ENCODE results near the gene LCLAT1.
"Not testable (repeated sequence)": the region's sequence is repeated elsewhere in the genome, so short reads cannot be mapped to it uniquely, and the experiment has no call there.

The LCLAT1 gene

DNA sequence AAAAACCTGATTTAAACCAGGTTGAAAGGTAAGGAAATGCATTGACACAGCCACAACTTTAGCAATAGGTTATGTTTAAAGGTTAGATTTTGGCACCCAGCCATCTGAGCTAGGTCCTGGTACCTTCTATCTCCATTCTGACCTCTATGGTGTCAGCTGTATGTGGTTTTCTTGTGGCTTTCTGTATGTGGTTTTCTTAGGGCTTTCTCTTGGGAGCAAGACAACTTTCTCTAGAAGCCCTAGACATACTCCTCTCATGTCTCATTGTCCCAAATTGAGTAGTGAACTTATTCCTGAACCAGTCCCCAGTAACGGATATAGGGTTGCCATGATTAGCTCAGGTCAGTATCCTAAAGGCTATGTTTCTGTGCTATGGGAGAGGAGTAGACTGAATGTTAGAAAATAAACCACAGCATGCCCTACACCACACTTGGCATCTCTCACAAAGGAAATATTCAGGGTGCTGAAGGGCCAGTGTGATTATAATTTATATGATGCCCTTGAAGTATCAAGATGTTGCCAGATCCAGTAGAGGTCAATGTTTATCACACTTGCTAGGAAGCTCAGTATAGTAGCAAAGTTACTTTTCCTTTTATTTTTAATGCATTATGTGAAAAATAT, 184.1 kb downstream of the LCLAT1 start:
- no peak overlapping the region for H3K4me3 ChIP-seq (ENCODE audit: low read depth in 1 of 2, low read length in 1 of 2)
- peaks cover 5 to 6% of the 10 kb centered on the region in 2 experiments for H3K4me1 ChIP-seq (ENCODE audit: control insufficient read depth in 1 of 2, insufficient read depth in 1 of 2, low read depth in 1 of 2, low read length in 1 of 2)
- no peaks in the 10 kb centered on the region for H3K36me3 ChIP-seq
- H3K9me3 ChIP-seq: no peaks in the 10 kb centered on the region
- TF ChIP-seq, protein P1, sequence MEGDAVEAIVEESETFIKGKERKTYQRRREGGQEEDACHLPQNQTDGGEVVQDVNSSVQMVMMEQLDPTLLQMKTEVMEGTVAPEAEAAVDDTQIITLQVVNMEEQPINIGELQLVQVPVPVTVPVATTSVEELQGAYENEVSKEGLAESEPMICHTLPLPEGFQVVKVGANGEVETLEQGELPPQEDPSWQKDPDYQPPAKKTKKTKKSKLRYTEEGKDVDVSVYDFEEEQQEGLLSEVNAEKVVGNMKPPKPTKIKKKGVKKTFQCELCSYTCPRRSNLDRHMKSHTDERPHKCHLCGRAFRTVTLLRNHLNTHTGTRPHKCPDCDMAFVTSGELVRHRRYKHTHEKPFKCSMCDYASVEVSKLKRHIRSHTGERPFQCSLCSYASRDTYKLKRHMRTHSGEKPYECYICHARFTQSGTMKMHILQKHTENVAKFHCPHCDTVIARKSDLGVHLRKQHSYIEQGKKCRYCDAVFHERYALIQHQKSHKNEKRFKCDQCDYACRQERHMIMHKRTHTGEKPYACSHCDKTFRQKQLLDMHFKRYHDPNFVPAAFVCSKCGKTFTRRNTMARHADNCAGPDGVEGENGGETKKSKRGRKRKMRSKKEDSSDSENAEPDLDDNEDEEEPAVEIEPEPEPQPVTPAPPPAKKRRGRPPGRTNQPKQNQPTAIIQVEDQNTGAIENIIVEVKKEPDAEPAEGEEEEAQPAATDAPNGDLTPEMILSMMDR (IDR thresholded peaks at IDR 0.05): no peak
- no peak overlapping the region for H3K27ac ChIP-seq
- H3K27me3 ChIP-seq: no peaks in the 10 kb centered on the region

GRCh38 chr2:30633039-30633438, 186.0 kb downstream of the LCLAT1 start:
- Histone ChIP-seq H3K36me3 (no peaks in the 10 kb centered on the region), H3K4me1 (ENCODE audit: control insufficient read depth in 1 of 2, insufficient read depth in 1 of 2, low read depth in 1 of 2, low read length in 1 of 2) (peaks cover 18 to 25% of the 10 kb centered on the region in 2 experiments), H3K9me3 (no peaks in the 10 kb centered on the region), H3K4me3 (ENCODE audit: low read depth in 1 of 2, low read length in 1 of 2) (no peak overlapping the region), H3K27me3 (no peaks in the 10 kb centered on the region), H3K27ac (no peak overlapping the region)
- TF ChIP-seq, protein P1 (IDR thresholded peaks at IDR 0.05): no peak

- Histone ChIP-seq H3K4me3 (ENCODE audit: low read depth in 1 of 2, low read length in 1 of 2) (peak overlapping the region in 1 of 2 experiments; percentile 21), H3K9me3 (no peaks in the 10 kb centered on the region), H3K27ac (peak overlapping the region; percentile 79), H3K27me3 (no peaks in the 10 kb centered on the region), H3K36me3 (no peaks in the 10 kb centered on the region), H3K4me1 (ENCODE audit: control insufficient read depth in 1 of 2, insufficient read depth in 1 of 2, low read depth in 1 of 2, low read length in 1 of 2) (peaks cover 24 to 31% of the 10 kb centered on the region in 2 experiments)
- TF ChIP-seq, protein P1 (IDR thresholded peaks at IDR 0.05): no peak
Measured at GRCh38 chr2:30636311-30636710, 189.3 kb downstream of the LCLAT1 start.

GRCh38 chr2:30639836-30640235, 192.8 kb downstream of the LCLAT1 start:
- Histone ChIP-seq H3K36me3 (no peaks in the 10 kb centered on the region), H3K4me1 (ENCODE audit: control insufficient read depth in 1 of 2, insufficient read depth in 1 of 2, low read depth in 1 of 2, low read length in 1 of 2) (peaks cover 33 to 44% of the 10 kb centered on the region in 2 experiments), H3K27me3 (no peaks in the 10 kb centered on the region), H3K9me3 (no peaks in the 10 kb centered on the region), H3K4me3 (ENCODE audit: low read depth in 1 of 2, low read length in 1 of 2) (no peak overlapping the region), H3K27ac (no peak overlapping the region)
- TF ChIP-seq, protein P1 (IDR thresholded peaks at IDR 0.05): no peak

GRCh38 chr2:30641765-30642345, 194.8 kb downstream of the LCLAT1 start:
- Histone ChIP-seq H3K4me1 (ENCODE audit: control insufficient read depth in 1 of 2, insufficient read depth in 1 of 2, low read depth in 1 of 2, low read length in 1 of 2) (peaks cover 30 to 45% of the 10 kb centered on the region in 2 experiments), H3K4me3 (ENCODE audit: low read depth in 1 of 2, low read length in 1 of 2) (no peak overlapping the region), H3K9me3 (no peaks in the 10 kb centered on the region), H3K27ac (peak overlapping the region; percentile 49), H3K36me3 (no peaks in the 10 kb centered on the region), H3K27me3 (no peaks in the 10 kb centered on the region)
- TF ChIP-seq, protein P1 (IDR thresholded peaks at IDR 0.05): no peak

DNA sequence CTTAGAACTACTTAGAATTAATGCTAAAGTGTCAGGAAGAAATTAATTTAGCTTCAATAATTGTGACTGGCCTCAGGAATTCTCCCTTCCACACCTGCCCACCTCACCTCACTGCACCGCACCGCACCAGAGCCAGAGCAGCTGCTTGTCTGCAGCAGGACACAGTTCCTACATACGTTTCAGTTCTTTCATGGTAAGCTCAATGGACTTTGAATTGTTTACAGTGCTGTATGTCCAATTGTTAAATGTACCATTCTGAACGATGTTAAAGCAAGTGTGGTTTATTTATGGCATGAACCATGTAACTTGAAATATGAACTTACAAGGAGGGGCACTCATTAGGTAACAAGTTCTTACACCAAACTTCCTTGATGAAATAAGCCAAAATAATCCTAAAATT, 196.0 kb downstream of the LCLAT1 start:
- H3K27me3 ChIP-seq; H3K9me3 ChIP-seq; H3K27ac ChIP-seq; H3K36me3 ChIP-seq; H3K4me3 ChIP-seq (ENCODE audit: low read depth in 1 of 2, low read length in 1 of 2): not testable (repeated sequence)
- peaks cover 24 to 33% of the 10 kb centered on the region in 2 experiments for H3K4me1 ChIP-seq (ENCODE audit: control insufficient read depth in 1 of 2, insufficient read depth in 1 of 2, low read depth in 1 of 2, low read length in 1 of 2)
